Breast epithelium (tissue), 3 donors: ENCODE data around the gene KCNN3.

ENCODE experiments used
- CTCF ChIP-seq, 3 donors: fragments of 450-650 bp; IDR thresholded peaks; one replicate each; pipeline ENCODE4 v1.5.1; 2016 to 2017; ENCODE audit warnings: antibody characterized with exemption in 3 of 3, mild to moderate bottlenecking in 3 of 3, moderate library complexity in 3 of 3
- POLR2AphosphoS5 ChIP-seq, 3 donors: sonication (generic); formaldehyde crosslinking; IDR thresholded peaks; one replicate each; pipeline ENCODE4 v1.6.1; 2017; ENCODE audit warnings: antibody characterized with exemption in 3 of 3

- TF ChIP-seq CTCF (IDR thresholded peaks at IDR 0.05) (no peak), POLR2AphosphoS5 (IDR thresholded peaks at IDR 0.05) (no peak)
Measured at GRCh38 chr1:154851392-154852177, 18.5 kb downstream of the KCNN3 start.
